ENCODE measurements around the gene LSM14A.

DNA sequence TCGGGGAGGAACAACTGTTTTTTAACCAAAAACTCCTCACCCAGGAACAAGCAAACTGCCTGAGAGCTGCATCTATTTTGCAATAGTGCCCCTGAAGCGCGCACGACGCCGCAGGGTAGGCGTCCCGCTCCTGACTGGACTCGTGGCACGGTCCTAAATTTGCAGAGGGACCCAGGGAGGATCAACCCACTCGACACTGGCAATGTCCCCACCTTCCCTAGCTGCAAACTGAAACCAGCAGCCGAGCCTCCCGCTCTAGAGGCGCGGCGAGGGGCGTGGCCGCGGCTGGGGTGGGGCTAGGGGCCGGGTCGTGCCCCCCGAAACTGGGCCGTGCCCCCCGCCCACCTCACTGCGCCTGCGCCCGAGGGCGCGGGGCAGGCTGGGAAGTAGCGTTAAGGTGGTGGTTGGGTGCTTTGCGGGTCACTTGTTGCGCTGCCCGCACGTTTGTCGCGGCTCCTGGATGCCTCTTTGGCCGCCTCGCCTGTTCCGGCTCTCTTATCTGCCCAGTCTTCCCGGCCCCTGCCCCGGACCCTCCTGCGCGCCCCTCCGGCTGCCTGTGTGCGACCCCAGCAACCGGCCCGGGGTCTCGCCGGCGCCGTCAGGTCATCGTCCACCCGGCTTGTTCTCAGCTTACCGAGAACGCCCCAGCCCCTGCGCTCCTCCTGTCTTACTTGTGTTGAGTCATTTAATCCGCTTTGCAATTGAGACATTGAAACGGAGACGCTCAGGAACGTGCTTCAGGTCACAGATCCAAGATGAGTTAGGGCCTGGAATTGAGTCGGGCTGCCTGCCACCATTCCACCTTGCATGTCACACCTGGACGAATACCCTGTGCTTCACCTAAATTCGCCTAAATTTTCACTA is 37.9 kb upstream of the LSM14A start:
- TF ChIP-seq, protein P1, sequence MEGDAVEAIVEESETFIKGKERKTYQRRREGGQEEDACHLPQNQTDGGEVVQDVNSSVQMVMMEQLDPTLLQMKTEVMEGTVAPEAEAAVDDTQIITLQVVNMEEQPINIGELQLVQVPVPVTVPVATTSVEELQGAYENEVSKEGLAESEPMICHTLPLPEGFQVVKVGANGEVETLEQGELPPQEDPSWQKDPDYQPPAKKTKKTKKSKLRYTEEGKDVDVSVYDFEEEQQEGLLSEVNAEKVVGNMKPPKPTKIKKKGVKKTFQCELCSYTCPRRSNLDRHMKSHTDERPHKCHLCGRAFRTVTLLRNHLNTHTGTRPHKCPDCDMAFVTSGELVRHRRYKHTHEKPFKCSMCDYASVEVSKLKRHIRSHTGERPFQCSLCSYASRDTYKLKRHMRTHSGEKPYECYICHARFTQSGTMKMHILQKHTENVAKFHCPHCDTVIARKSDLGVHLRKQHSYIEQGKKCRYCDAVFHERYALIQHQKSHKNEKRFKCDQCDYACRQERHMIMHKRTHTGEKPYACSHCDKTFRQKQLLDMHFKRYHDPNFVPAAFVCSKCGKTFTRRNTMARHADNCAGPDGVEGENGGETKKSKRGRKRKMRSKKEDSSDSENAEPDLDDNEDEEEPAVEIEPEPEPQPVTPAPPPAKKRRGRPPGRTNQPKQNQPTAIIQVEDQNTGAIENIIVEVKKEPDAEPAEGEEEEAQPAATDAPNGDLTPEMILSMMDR (conservative IDR thresholded peaks at IDR 0.05; ENCODE audit: low read depth, low read length): no peak
- no peak for TF ChIP-seq EZH2phosphoT487 (IDR thresholded peaks at IDR 0.05; ENCODE audit: borderline replicate concordance, low read length)

Measured in PC-3 (cell line).